ENCODE measurements around the gene SPRR2G. TPM values are rescaled to one million over a fixed set of nuclear protein-coding genes. Genes with fewer than 3 reads are reported as not detected.

The SPRR2G gene
- total RNA-seq (2021), result not detected in 2 replicates
- Bru-seq, nascent RNA, result not detected
- not detected for BruChase-seq, experiment 1, labeled RNA remaining after a 2-hour chase
- not detected for BruChase-seq, experiment 2, labeled RNA remaining after a 6-hour chase
- long read RNA-seq, result 0 reads

GRCh38 chr1:153150846-153151245, at the start of gene SPRR2G:
Gene SPRR2G, minus strand, starts transcription at chr1:153150890. Its CDS starts 780 bp downstream, at chr1:153150110.
- Histone ChIP-seq H2AFZ (no peak within 1 kb of the TSS), H3K4me2 (no peak within 1 kb of the TSS), H3K27me3 (ENCODE audit: insufficient read depth, low read depth) (peaks cover 11% of the 10 kb centered on the region), H3K9me3 (ENCODE audit: insufficient read depth, low read depth) (no peaks in the 10 kb centered on the region), H4K20me1 (ENCODE audit: insufficient read depth) (no peaks in the 10 kb centered on the region), H3K79me2 (ENCODE audit: low read depth) (no peaks in the 10 kb centered on the region), H3K4me3 (no peak within 1 kb of the TSS), H3K36me3 (ENCODE audit: low read depth) (no peaks in the 10 kb centered on the region), H3K4me1 (replicated peaks; ENCODE audit: insufficient read depth) (no peaks in the 10 kb centered on the region), H3F3A (ENCODE audit: insufficient read depth, low read depth) (no peaks in the 10 kb centered on the region; the same call in 1 of the 2 replicates), H3K9me2 (ENCODE audit: insufficient read depth) (no peaks in the 10 kb centered on the region), H3K27ac (no peak within 1 kb of the TSS)
- no peak for DNase-seq
- ChIA-PET CTCF (interaction anchor here (0.5 kb wide), 1 partner anchor 216 kb away, joined by 4 read pairs; no protein-coding TSS in a partner anchor), POLR2A (ENCODE audit: unreplicated experiment) (no interaction called here)
- TF ChIP-seq EZH2 (IDR thresholded peaks at IDR 0.05; ENCODE audit: low read depth), result no peak
- TF ChIP-seq, protein P1, sequence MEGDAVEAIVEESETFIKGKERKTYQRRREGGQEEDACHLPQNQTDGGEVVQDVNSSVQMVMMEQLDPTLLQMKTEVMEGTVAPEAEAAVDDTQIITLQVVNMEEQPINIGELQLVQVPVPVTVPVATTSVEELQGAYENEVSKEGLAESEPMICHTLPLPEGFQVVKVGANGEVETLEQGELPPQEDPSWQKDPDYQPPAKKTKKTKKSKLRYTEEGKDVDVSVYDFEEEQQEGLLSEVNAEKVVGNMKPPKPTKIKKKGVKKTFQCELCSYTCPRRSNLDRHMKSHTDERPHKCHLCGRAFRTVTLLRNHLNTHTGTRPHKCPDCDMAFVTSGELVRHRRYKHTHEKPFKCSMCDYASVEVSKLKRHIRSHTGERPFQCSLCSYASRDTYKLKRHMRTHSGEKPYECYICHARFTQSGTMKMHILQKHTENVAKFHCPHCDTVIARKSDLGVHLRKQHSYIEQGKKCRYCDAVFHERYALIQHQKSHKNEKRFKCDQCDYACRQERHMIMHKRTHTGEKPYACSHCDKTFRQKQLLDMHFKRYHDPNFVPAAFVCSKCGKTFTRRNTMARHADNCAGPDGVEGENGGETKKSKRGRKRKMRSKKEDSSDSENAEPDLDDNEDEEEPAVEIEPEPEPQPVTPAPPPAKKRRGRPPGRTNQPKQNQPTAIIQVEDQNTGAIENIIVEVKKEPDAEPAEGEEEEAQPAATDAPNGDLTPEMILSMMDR (conservative IDR thresholded peaks at IDR 0.05), result no peak
- intact Hi-C loops (cut with micrococcal nuclease; ENCODE audit: unreplicated experiment), result no loop called here
- no TSS peak for BruUV-seq (replicated peaks)

GRCh38 chr1:153195216-153195615, 44.5 kb upstream of the SPRR2G start:
- no TSS peak for BruUV-seq (replicated peaks)
- H3K27me3 ChIP-seq (ENCODE audit: insufficient read depth, low read depth), result peaks cover 38% of the 10 kb centered on the region
- no peak overlapping the region for H2AFZ ChIP-seq
- intact Hi-C loops (cut with micrococcal nuclease; ENCODE audit: unreplicated experiment), result no loop called here
- no peaks in the 10 kb centered on the region for H3K4me1 ChIP-seq (replicated peaks; ENCODE audit: insufficient read depth)
- no peak for DNase-seq
- H3K36me3 ChIP-seq (ENCODE audit: low read depth), result no peaks in the 10 kb centered on the region
- 0 out of 2 replicates have a peak, but pooled peaks cover 3% of the 10 kb centered on the region for H3K9me2 ChIP-seq (ENCODE audit: insufficient read depth)
- no peaks in the 10 kb centered on the region for H3K9me3 ChIP-seq (ENCODE audit: insufficient read depth, low read depth)
- no peaks in the 10 kb centered on the region for H4K20me1 ChIP-seq (ENCODE audit: insufficient read depth)
- no peaks in the 10 kb centered on the region for H3K79me2 ChIP-seq (ENCODE audit: low read depth)
- no peaks in the 10 kb centered on the region for H3F3A ChIP-seq (ENCODE audit: insufficient read depth, low read depth)
- ChIA-PET CTCF (no interaction called here), POLR2A (ENCODE audit: unreplicated experiment) (no interaction called here)
- H3K4me3 ChIP-seq, result no peak overlapping the region
- H3K4me2 ChIP-seq, result no peak overlapping the region
- H3K27ac ChIP-seq, result no peak overlapping the region
- TF ChIP-seq, protein P1 (conservative IDR thresholded peaks at IDR 0.05), result no peak
- TF ChIP-seq EZH2 (IDR thresholded peaks at IDR 0.05; ENCODE audit: low read depth), result no peak

DNA sequence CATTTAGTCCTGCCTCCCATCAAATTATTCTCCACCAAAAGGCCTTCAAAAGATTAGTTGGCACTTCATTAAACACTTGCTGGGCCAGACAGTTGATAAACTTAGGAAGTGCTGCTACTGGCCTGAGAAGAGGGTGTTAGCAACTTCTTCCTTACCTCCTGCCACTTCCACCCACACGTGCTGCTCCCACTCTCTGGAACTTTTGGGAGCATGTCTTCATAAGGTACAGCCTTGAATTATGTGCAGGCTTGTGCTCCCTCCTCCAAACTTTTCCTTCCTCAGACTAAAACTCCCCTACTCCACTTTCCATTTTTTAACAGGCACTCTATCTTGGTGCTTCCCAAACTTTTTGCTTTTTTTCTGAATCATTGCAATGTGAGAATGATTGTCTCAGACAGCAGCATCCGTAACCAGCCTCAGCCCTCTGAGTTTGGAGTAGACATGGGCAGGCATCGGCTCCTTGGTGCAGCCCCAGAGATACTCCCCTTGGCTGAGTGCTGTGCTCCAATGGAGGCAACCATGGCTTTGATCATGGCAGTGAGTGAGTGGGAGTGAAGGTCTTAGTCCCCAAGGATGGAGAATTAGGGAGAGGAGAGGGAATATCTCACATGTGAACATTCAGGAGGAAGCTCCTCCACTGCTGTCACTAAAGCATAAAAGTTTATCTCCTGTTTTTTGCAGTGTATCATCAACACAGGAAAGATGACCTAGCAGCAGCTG, 43.8 kb upstream of the SPRR2G start:
- POLR2A ChIA-PET (ENCODE audit: unreplicated experiment), result no interaction called here
- no peaks in the 10 kb centered on the region for H3F3A ChIP-seq (ENCODE audit: insufficient read depth, low read depth)
- H3K27ac ChIP-seq, result no peak overlapping the region
- intact Hi-C loops (cut with micrococcal nuclease; ENCODE audit: unreplicated experiment), result loop anchor here (5.0 kb wide), 1 partner anchor 277 kb away; no protein-coding TSS in a partner anchor
- H2AFZ ChIP-seq, result no peak overlapping the region
- no peak for TF ChIP-seq EZH2 (IDR thresholded peaks at IDR 0.05; ENCODE audit: low read depth)
- TF ChIP-seq, protein P1 (conservative IDR thresholded peaks at IDR 0.05), result no peak
- H3K4me1 ChIP-seq (replicated peaks; ENCODE audit: insufficient read depth), result no peaks in the 10 kb centered on the region
- no TSS peak for BruUV-seq (replicated peaks)
- peaks cover 31% of the 10 kb centered on the region for H3K27me3 ChIP-seq (ENCODE audit: insufficient read depth, low read depth)
- no peak for DNase-seq
- H3K4me2 ChIP-seq, result no peak overlapping the region
- H3K4me3 ChIP-seq, result no peak overlapping the region
- H3K9me2 ChIP-seq (ENCODE audit: insufficient read depth), result 0 out of 2 replicates have a peak, but pooled peaks cover 3% of the 10 kb centered on the region
- no peaks in the 10 kb centered on the region for H4K20me1 ChIP-seq (ENCODE audit: insufficient read depth)
- no peaks in the 10 kb centered on the region for H3K9me3 ChIP-seq (ENCODE audit: insufficient read depth, low read depth)
- no peaks in the 10 kb centered on the region for H3K79me2 ChIP-seq (ENCODE audit: low read depth)
- CTCF ChIA-PET, result no interaction called here
- H3K36me3 ChIP-seq (ENCODE audit: low read depth), result no peaks in the 10 kb centered on the region
